Spleen (tissue), 7 donors: Measurements from ENCODE around the gene REC8.

ENCODE experiments used
- POLR2A ChIP-seq, 3 donors: fragments of 450-650 bp; IDR thresholded peaks; one replicate each; pipeline ENCODE4 v1.5.1; 2017; ENCODE audit warnings: antibody characterized with exemption in 3 of 3, mild to moderate bottlenecking in 1 of 3
- POLR2AphosphoS5 ChIP-seq, 3 donors: sonication (generic); formaldehyde crosslinking; IDR thresholded peaks; one replicate each; pipeline ENCODE4 v1.5.1; 2017; ENCODE audit warnings: antibody characterized with exemption in 3 of 3
- TF ChIP-seq, protein P1 (sequence below), 11 experiments: fragments of 200-600 bp in 7 of 11; fragments of 450-650 bp in 4 of 11; sonication (generic) in 4 of 11; IDR thresholded peaks in 8 of 11; conservative IDR thresholded peaks in 3 of 11; 1 replicate in 7 of 11; 2 replicates in 4 of 11; pipeline versions ENCODE4 v1.4.0 to v1.8.0; 2016 to 2021; ENCODE audit warnings: antibody characterized with exemption in 11 of 11, inconsistent platforms in 4 of 11, mild to moderate bottlenecking in 1 of 11
- donor health status: DM: no; HTN: no; CAD: no; lungs with moderate emphysema.
- donor health status: DM: no; HTN: no; CAD: no.
- donor health status: DM: no; HTN: no; CAD: no.

GRCh38 chr14:24194873-24195185 is 22.9 kb downstream of the REC8 start:
- TF ChIP-seq, protein P1, sequence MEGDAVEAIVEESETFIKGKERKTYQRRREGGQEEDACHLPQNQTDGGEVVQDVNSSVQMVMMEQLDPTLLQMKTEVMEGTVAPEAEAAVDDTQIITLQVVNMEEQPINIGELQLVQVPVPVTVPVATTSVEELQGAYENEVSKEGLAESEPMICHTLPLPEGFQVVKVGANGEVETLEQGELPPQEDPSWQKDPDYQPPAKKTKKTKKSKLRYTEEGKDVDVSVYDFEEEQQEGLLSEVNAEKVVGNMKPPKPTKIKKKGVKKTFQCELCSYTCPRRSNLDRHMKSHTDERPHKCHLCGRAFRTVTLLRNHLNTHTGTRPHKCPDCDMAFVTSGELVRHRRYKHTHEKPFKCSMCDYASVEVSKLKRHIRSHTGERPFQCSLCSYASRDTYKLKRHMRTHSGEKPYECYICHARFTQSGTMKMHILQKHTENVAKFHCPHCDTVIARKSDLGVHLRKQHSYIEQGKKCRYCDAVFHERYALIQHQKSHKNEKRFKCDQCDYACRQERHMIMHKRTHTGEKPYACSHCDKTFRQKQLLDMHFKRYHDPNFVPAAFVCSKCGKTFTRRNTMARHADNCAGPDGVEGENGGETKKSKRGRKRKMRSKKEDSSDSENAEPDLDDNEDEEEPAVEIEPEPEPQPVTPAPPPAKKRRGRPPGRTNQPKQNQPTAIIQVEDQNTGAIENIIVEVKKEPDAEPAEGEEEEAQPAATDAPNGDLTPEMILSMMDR (IDR thresholded peaks at IDR 0.05 in 8 of 11, conservative IDR thresholded peaks at IDR 0.05 in 3 of 11) = no peak
- TF ChIP-seq POLR2AphosphoS5 (IDR thresholded peaks at IDR 0.05) (no peak), POLR2A (IDR thresholded peaks at IDR 0.05) (no peak)
